Gastroesophageal sphincter (tissue), 4 donors: ENCODE data around the gene NEDD8. TPM values are rescaled to one million over a fixed set of nuclear protein-coding genes. Genes with fewer than 3 reads are reported as not detected.

Experiments
- ATAC-seq: fragments of 150-250 bp; one replicate; pipeline ENCODE4 v1.9.1; 2016; ENCODE audit warnings: mild to moderate bottlenecking, moderate library complexity
- H3K27ac ChIP-seq, 4 donors: fragments of 200-600 bp; sonication (generic) in 3 of 4; 1 replicate in 3 of 4; 2 replicates in 1 of 4; pipeline ENCODE4 v1.5.1; 2016 to 2019
- H3K27me3 ChIP-seq: fragments of 200-600 bp; sonication (generic); one replicate; pipeline ENCODE4 v1.5.1; 2019
- H3K36me3 ChIP-seq, 2 donors: fragments of 200-600 bp; sonication (generic); one replicate each; pipeline ENCODE4 v1.5.1; 2019; ENCODE audit warnings: control low read depth in 1 of 2
- H3K4me1 ChIP-seq, 3 donors: fragments of 200-600 bp; sonication (generic); 1 replicate in 2 of 3; 2 replicates in 1 of 3; pipeline ENCODE4 v1.5.1; 2016 to 2019; ENCODE audit warnings: control low read depth in 2 of 3
- H3K4me3 ChIP-seq, 2 donors: fragments of 200-600 bp; sonication (generic); one replicate each; pipeline ENCODE4 v1.5.1; 2019; ENCODE audit warnings: mild to moderate bottlenecking in 1 of 2, moderate library complexity in 1 of 2
- H3K9me3 ChIP-seq, 3 donors: fragments of 200-600 bp; sonication (generic); one replicate each; pipeline ENCODE4 v1.5.1; 2017 to 2019; ENCODE audit warnings: control low read depth in 2 of 3
- EP300 ChIP-seq: sonication (generic); formaldehyde crosslinking; IDR thresholded peaks from one replicate; pipeline ENCODE4 v1.6.1; 2017; ENCODE audit warnings: antibody characterized with exemption, mild to moderate bottlenecking
- POLR2A ChIP-seq, 2 donors: fragments of 450-650 bp; IDR thresholded peaks; one replicate each; pipeline ENCODE4 v1.6.1; 2017; ENCODE audit warnings: antibody characterized with exemption in 2 of 2, mild to moderate bottlenecking in 2 of 2, moderate library complexity in 1 of 2
- POLR2AphosphoS5 ChIP-seq: sonication (generic); formaldehyde crosslinking; IDR thresholded peaks from one replicate; pipeline ENCODE4 v1.6.1; 2017; ENCODE audit warnings: antibody characterized with exemption
- WGBS, 2 donors: methylation state at CpG; one replicate each; pipeline ENCODE4 v1.1.5; 2018; ENCODE audit warnings: low coverage in 1 of 2; 5-methylcytosine and 5-hydroxymethylcytosine counted together
- total RNA-seq, 4 donors: library from RNA; depleted of rRNA; stranded (reverse); fragments of >200 nt; gene quantifications; one replicate each; pipeline ENCODE4 v1.1.0, GENCODE V29; 2016
- TF ChIP-seq, protein P1 (sequence below), 4 experiments: fragments of 200-600 bp in 2 of 4; fragments of 450-650 bp in 2 of 4; sonication (generic) in 1 of 4; IDR thresholded peaks; one replicate each; pipeline ENCODE4 v1.5.1; 2017 to 2019; ENCODE audit warnings: antibody characterized with exemption in 4 of 4, mild to moderate bottlenecking in 2 of 4, moderate library complexity in 2 of 4

NEDD8 gene
- total RNA-seq, 4 donors from 2014 or later: 136 to 193 (median 168) TPM

DNA sequence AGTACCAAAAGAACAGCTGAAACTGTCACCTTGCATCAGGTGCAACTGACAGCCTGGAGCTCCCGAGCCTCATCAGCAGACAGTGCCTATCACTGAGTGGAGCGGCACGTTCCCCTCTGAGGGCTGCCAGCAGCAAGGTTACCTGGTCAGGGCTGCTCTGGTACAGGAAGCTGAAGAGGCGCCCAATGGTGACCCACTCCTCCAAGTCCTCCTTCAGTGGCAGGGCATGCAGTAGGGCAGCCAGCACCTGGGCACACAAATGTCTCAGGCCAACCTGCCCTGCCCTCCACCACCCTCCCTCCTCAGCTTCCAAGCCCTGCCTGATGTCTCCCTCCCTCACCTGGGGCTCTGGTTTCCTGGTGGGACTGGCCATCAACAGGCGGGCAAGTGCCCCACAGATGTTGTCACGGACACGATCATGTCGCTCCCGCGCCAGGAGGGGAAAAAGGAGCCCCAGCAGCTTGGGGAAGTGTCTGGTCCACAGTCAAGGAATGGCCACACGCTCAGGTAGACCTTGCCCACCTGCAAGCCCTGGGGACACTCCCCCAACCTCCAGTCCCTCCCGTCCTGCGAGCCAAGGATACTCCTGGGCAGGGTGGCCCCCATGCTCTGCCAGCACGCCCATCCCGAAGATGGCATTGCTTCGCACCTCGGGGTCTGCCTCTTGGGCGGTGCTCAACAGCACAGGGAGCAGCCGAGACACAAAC is 50.6 kb downstream of the NEDD8 start:
- 62% methylated on average over 3 of the region's 19 CpGs; no CpG with 5 or more reads in 1 of the 2 donors for WGBS, 2 donors
- H3K4me1 ChIP-seq: peaks cover 0 to 14% (median 4%) of the 10 kb centered on the region in 3 donors
- no peaks in the 10 kb centered on the region for H3K9me3 ChIP-seq
- H3K27ac ChIP-seq: peak overlapping the region in 2 of 4 donors; percentile 69 to 74
- no peaks in the 10 kb centered on the region for H3K27me3 ChIP-seq
- peaks cover 0 to 100% of the 10 kb centered on the region in 2 donors for H3K36me3 ChIP-seq
- no peak overlapping the region for H3K4me3 ChIP-seq
- ATAC-seq: no peak
- TF ChIP-seq EP300 (no peak), POLR2AphosphoS5 (no peak), POLR2A (IDR thresholded peaks at IDR 0.05) (no peak)
- TF ChIP-seq, protein P1, sequence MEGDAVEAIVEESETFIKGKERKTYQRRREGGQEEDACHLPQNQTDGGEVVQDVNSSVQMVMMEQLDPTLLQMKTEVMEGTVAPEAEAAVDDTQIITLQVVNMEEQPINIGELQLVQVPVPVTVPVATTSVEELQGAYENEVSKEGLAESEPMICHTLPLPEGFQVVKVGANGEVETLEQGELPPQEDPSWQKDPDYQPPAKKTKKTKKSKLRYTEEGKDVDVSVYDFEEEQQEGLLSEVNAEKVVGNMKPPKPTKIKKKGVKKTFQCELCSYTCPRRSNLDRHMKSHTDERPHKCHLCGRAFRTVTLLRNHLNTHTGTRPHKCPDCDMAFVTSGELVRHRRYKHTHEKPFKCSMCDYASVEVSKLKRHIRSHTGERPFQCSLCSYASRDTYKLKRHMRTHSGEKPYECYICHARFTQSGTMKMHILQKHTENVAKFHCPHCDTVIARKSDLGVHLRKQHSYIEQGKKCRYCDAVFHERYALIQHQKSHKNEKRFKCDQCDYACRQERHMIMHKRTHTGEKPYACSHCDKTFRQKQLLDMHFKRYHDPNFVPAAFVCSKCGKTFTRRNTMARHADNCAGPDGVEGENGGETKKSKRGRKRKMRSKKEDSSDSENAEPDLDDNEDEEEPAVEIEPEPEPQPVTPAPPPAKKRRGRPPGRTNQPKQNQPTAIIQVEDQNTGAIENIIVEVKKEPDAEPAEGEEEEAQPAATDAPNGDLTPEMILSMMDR (IDR thresholded peaks at IDR 0.05): no peak

DNA sequence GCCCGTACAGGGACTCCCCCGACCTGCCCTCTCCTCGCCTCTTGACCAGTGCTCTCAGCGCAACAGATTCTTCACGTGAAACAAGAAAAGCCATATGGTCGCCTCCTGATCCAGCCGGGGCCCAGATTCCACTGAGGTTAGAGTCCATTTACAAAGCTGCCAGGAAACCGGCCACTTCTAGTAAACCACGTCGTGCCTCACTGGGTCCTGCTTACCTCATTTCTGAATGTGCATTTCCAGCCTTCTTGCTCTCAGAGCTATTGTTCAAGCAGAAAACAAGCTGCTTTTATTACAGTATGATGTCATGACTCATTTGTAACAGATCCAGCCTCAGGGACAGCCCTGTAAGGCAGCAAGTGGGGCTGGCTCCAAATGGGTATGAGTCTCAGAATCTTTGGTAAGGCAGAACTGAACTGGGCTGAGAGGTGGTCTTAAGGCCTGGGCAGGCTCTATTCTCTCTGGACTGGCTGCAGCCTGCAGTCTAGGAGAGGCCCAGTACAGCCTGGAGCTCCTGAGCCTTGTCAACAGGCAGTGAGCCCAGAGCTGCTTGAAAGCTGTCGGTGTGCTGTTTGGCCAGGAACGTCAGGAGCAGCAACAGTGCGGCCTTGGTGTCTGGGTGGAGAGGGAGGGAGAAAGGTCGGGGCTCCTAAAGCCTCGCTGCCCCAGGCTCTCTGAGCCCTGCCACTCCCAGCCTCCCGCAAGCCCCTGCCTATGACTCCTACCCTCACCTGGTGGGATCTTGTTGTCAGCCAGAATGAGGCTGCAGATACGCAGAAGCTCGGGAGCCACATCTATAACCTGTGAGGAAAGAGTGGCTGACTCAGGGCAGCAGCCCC is 52.0 kb downstream of the NEDD8 start:
- Histone ChIP-seq H3K27me3 (no peaks in the 10 kb centered on the region), H3K36me3 (peaks cover 0 to 90% of the 10 kb centered on the region in 2 donors), H3K27ac (peak overlapping the region; percentile 26 to 74 (median 72)), H3K4me3 (no peak overlapping the region), H3K4me1 (peaks cover 0 to 14% (median 4%) of the 10 kb centered on the region in 3 donors), H3K9me3 (no peaks in the 10 kb centered on the region)
- ATAC-seq: peak; percentile 69
- TF ChIP-seq, protein P1 (IDR thresholded peaks at IDR 0.05): no peak
- TF ChIP-seq POLR2AphosphoS5: peak; percentile 12
- no peak for TF ChIP-seq EP300
- 47 to 72% methylated on average over 2 to 4 of the region's 18 CpGs for WGBS, 2 donors

DNA sequence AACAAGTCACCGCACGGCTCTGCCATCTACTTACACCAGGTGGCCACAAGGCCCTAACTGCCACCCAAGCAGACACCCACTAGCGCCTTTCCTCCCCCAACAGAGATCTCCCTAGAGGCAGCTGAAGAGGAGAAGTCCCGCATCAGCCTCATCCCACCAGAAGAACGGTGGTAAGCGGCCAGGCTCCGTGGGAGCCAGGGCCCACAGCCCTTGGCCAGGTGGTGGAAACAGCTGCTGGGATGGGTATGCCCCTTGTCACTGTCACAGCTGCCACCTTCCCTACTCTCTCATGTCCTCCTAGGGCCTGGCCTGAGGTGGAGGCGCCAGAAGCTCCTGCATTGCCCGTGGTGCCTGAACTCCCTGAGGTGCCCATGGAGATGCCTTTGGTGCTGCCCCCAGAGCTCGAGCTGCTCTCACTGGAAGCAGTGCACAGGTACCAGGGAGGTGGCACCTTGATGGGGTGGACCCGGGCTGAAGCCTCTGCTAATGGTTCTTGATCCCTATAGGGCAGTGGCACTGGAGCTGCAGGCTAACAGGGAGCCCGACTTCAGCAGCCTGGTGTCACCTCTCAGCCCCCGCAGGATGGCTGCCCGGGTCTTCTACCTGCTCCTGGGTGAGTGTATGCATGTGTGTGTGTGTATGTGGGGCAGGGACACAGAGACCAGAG is 52.7 kb downstream of the NEDD8 start:
- Histone ChIP-seq H3K27ac (peak overlapping the region; percentile 26 to 74 (median 72)), H3K27me3 (no peaks in the 10 kb centered on the region), H3K36me3 (peaks cover 0 to 82% of the 10 kb centered on the region in 2 donors), H3K4me1 (peaks cover 0 to 14% (median 4%) of the 10 kb centered on the region in 3 donors), H3K9me3 (no peaks in the 10 kb centered on the region), H3K4me3 (no peak overlapping the region)
- 79% methylated on average over 4 of the region's 14 CpGs; no CpG with 5 or more reads in 1 of the 2 donors for WGBS, 2 donors
- ATAC-seq: no peak
- TF ChIP-seq, protein P1 (IDR thresholded peaks at IDR 0.05): no peak
- no peak for TF ChIP-seq EP300
- no peak for TF ChIP-seq POLR2AphosphoS5
- TF ChIP-seq POLR2A (IDR thresholded peaks at IDR 0.05): no peak

DNA sequence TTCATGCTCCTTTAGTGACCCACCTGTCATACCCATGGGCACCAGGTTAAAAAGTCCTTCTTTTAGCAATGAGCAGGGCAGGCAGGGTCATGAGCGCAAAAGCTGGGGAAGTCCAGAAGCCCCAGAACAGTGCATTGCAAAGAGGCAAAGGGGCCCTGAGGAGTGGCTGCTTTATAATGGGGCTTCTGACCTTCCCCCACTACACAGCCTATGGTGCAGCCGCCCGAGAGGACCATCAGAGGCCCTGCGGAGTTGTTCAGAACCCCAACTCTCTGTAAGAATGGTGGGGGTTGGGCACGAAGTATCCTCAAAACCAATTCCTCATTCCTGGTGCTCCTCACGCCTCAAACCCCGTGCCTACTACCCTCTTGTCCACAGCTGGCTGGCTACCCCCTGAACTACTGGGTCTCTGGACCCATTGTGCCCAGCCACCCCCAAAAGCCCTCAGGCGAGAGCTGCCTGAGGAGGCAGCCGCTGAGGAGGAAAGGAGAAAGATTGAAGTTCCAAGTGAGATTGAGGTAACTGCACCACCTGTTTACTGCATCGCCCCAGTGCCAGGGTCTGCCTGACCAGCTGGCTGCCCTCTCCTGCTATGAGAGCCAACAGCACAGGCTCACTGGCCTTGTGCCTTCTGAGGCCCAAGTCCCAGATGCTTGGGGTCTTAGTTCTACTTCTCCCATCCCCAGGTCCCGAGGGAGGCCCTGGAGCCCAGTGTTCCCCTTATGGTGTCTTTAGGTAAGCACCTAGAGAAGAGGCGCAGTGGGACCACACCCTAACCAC is 53.6 kb downstream of the NEDD8 start:
- WGBS, 2 donors: 80 to 100% methylated on average over 1 of the region's 12 CpGs
- no peak for ATAC-seq
- peaks cover 0 to 14% (median 4%) of the 10 kb centered on the region in 3 donors for H3K4me1 ChIP-seq
- H3K9me3 ChIP-seq: no peaks in the 10 kb centered on the region
- H3K4me3 ChIP-seq: no peak overlapping the region
- H3K27ac ChIP-seq: peak overlapping the region in 3 of 4 donors; percentile 69 to 74 (median 74)
- peaks cover 0 to 74% of the 10 kb centered on the region in 2 donors for H3K36me3 ChIP-seq
- TF ChIP-seq, protein P1 (IDR thresholded peaks at IDR 0.05): no peak
- TF ChIP-seq POLR2AphosphoS5: no peak
- no peak for TF ChIP-seq POLR2A (IDR thresholded peaks at IDR 0.05)
- no peak for TF ChIP-seq EP300
- H3K27me3 ChIP-seq: no peaks in the 10 kb centered on the region
